DOHH2 (cell line): Measurements from ENCODE around the gene MRPL38.

Experiments used
- H3F3A ChIP-seq: fragments of 200-600 bp; sonication (generic), shearing (Covaris generic); 2 replicates; pipeline ENCODE4 v1.6.0; 2016; ENCODE audit warnings: antibody characterized with exemption, mild to moderate bottlenecking; ENCODE audit not compliant: control insufficient read depth, insufficient read depth
- H3K27ac ChIP-seq: fragments of 200-600 bp; sonication (generic); 2 replicates; pipeline ENCODE4 v1.5.1; 2014; ENCODE audit warnings: low read depth, mild to moderate bottlenecking, low read length, moderate library complexity
- H3K27me3 ChIP-seq: fragments of 200-600 bp; sonication (generic); 2 replicates; pipeline ENCODE4 v1.6.1; 2014; ENCODE audit warnings: mild to moderate bottlenecking, low read length, mixed read lengths; ENCODE audit not compliant: control insufficient read depth
- H3K36me3 ChIP-seq: fragments of 200-600 bp; sonication (generic); 2 replicates; pipeline ENCODE4 v1.6.1; 2014; ENCODE audit warnings: mild to moderate bottlenecking, low read length, moderate library complexity, mixed read lengths; ENCODE audit not compliant: control insufficient read depth
- H3K4me1 ChIP-seq: fragments of 200-600 bp; sonication (generic); 2 replicates; pipeline ENCODE4 v1.6.1; 2014; ENCODE audit warnings: mild to moderate bottlenecking, low read length, mixed read lengths; ENCODE audit not compliant: control insufficient read depth
- H3K4me2 ChIP-seq: fragments of 200-600 bp; sonication (generic); 2 replicates; pipeline ENCODE4 v1.6.0; 2014; ENCODE audit warnings: mild to moderate bottlenecking, low read length, moderate library complexity
- H3K4me3 ChIP-seq: fragments of 200-600 bp; sonication (generic); 2 replicates; pipeline ENCODE4 v1.5.1; 2014; ENCODE audit warnings: mild to moderate bottlenecking, low read length, mixed read lengths
- H3K79me2 ChIP-seq: fragments of 200-600 bp; sonication (generic); 2 replicates; pipeline ENCODE4 v1.6.1; 2014; ENCODE audit warnings: mild to moderate bottlenecking, low read length, mixed read lengths; ENCODE audit not compliant: control insufficient read depth
- H3K9me2 ChIP-seq: fragments of 200-600 bp; sonication (generic); replicated peaks from 2 replicates; pipeline ENCODE4 v1.6.1; 2014; ENCODE audit warnings: mild to moderate bottlenecking, low read length, mixed read lengths; ENCODE audit not compliant: control insufficient read depth
- H3K9me3 ChIP-seq: fragments of 200-600 bp; sonication (generic); 2 replicates; pipeline ENCODE4 v1.6.1; 2014; ENCODE audit warnings: antibody characterized with exemption, low read length, mixed read lengths; ENCODE audit not compliant: control insufficient read depth, insufficient read depth
- H4K20me1 ChIP-seq: fragments of 200-600 bp; sonication (generic); 2 replicates; pipeline ENCODE4 v1.6.0; 2014; ENCODE audit warnings: low read depth, mild to moderate bottlenecking, antibody characterized with exemption, low read length, moderate library complexity; ENCODE audit not compliant: control insufficient read depth, insufficient read depth
- CTCF ChIP-seq: fragments of 200-600 bp; sonication (generic); IDR thresholded peaks from one replicate; pipeline ENCODE4 v1.5.1; 2014; ENCODE audit warnings: antibody characterized with exemption, mild to moderate bottlenecking, low read depth, low read length; ENCODE audit not compliant: poor library complexity, severe bottlenecking
- EZH2phosphoT487 ChIP-seq: fragments of 200-600 bp; sonication (generic); IDR thresholded peaks from 2 replicates; pipeline ENCODE4 v1.6.1; 2017; ENCODE audit warnings: borderline replicate concordance, mild to moderate bottlenecking, antibody characterized with exemption, low read length, moderate library complexity, mixed read lengths

Gene MRPL38

GRCh38 chr17:75893305-75894048 is 11.2 kb downstream of the MRPL38 start:
- H3K9me3 ChIP-seq = no peaks in the 10 kb centered on the region
- H3F3A ChIP-seq = peaks cover 14% of the 10 kb centered on the region
- no peaks in the 10 kb centered on the region for H3K9me2 ChIP-seq
- peaks cover 18% of the 10 kb centered on the region for H3K4me1 ChIP-seq
- H3K4me2 ChIP-seq = no peak overlapping the region
- no peaks in the 10 kb centered on the region for H4K20me1 ChIP-seq
- TF ChIP-seq EZH2phosphoT487 (no peak), CTCF (no peak)
- H3K27ac ChIP-seq = no peak overlapping the region
- no peaks in the 10 kb centered on the region for H3K27me3 ChIP-seq
- H3K4me3 ChIP-seq = no peak overlapping the region
- peaks cover 58% of the 10 kb centered on the region for H3K36me3 ChIP-seq
- H3K79me2 ChIP-seq = peaks cover 38% of the 10 kb centered on the region

DNA sequence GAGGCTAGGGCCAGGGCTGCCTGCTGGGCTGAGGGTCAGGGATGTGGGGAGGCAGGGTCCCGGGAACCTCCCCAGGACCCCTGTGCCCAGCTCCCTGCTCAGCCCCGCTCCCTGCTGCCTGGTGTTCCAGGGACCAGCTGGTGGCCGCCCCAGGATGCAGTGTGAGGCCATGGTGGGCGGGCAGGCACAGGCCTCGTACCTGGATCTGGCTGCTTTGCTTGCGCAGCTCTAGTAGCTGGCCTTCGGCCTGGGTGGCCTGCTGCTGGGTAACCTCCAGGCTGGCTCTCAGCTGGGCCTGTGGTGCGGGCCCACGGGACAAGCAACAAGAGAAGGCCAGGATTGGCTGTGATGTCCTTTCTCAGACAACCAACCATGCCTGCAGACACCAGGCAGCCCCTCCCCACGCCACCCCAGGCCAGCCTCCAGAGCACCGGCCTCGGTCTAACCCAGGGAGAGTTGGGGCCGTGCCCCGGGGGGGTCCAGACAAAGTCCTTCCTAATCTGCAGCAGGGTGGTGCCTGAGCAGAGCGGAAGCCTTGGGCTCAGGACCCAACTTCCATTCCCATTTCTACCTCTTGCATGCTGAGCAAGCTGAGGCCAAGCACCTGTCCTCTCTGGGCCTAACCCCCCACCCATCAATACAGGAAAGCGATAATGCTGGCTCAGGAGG is 12.0 kb downstream of the MRPL38 start:
- no peak overlapping the region for H3K4me2 ChIP-seq
- peaks cover 18% of the 10 kb centered on the region for H3K4me1 ChIP-seq
- H3K9me2 ChIP-seq = no peaks in the 10 kb centered on the region
- H3K9me3 ChIP-seq = no peaks in the 10 kb centered on the region
- H4K20me1 ChIP-seq = no peaks in the 10 kb centered on the region
- peaks cover 51% of the 10 kb centered on the region for H3K36me3 ChIP-seq
- TF ChIP-seq EZH2phosphoT487 = no peak
- TF ChIP-seq CTCF = no peak
- H3K79me2 ChIP-seq = peaks cover 38% of the 10 kb centered on the region
- H3K27me3 ChIP-seq = no peaks in the 10 kb centered on the region
- peaks cover 10% of the 10 kb centered on the region for H3F3A ChIP-seq
- no peak overlapping the region for H3K27ac ChIP-seq
- H3K4me3 ChIP-seq = no peak overlapping the region

- Histone ChIP-seq H3K36me3 (peaks cover 44% of the 10 kb centered on the region), H3K4me3 (no peak overlapping the region), H3K9me2 (no peaks in the 10 kb centered on the region), H4K20me1 (no peaks in the 10 kb centered on the region), H3K9me3 (no peaks in the 10 kb centered on the region), H3K4me2 (no peak overlapping the region), H3K79me2 (peaks cover 38% of the 10 kb centered on the region), H3K27ac (no peak overlapping the region), H3K27me3 (no peaks in the 10 kb centered on the region), H3F3A (peaks cover 5% of the 10 kb centered on the region; the same call in 1 of the 2 replicates), H3K4me1 (peaks cover 13% of the 10 kb centered on the region)
- TF ChIP-seq EZH2phosphoT487 (no peak), CTCF (no peak)
Observed at GRCh38 chr17:75891605-75892555, 12.8 kb downstream of the MRPL38 start.
